Stimulated activated CD4-positive, alpha-beta T cell treated with anti-CD3 and anti-CD28 coated beads, Interleukin-1b, Interleukin-23, amount 100 ng/mL, for 4 hours (primary cell): ENCODE measurements around the gene GTF2F2.
"Not testable (repeated sequence)": the region's sequence is repeated elsewhere in the genome, so short reads cannot be mapped to it uniquely, and the experiment has no call there.

ENCODE experiments used
- DNase-seq, 2 donors: peaks; one replicate each; pipeline ENCODE4 v3.0.0-alpha.2; 2020; ENCODE audit warnings: low read depth in 2 of 2

The GTF2F2 gene

DNA sequence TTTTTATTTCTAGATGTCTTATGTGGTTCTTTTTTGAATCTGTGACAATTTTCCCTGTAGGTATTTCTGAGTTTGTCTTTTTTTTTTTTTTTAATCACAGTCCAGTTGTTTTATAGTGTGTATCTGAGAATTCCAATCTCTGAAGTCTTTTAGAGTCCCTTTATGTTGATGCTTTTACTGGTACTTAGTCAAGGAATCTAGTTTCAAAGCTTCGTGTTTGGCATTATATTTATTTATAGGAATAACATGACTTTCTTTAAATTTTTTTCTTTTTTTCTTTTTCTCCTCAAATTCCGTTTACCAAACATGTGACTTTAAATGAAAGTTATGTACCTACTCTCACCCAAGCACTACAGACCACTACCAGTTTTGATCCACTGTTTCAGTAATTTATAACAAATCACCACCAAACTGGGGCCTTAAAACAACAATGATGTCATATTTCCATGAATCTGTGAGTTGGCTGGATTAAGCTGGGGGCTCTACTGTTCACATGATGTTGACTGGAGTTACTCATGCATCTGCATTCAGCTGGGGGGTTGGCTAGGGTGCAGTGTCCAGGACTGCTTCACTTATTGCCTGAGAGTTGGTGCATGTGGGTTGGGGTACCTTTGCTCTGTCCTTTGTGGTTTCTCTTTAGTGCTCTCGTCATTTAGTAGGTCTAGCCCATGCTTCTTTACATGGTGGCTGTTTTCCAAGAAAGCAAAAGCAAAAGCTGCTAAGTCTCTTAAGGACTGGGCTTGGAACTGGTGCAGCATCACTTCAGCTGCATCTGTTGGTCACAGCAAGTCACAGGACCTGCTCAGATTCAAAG, 58.2 kb downstream of the GTF2F2 start:
- DNase-seq: no peak

DNA sequence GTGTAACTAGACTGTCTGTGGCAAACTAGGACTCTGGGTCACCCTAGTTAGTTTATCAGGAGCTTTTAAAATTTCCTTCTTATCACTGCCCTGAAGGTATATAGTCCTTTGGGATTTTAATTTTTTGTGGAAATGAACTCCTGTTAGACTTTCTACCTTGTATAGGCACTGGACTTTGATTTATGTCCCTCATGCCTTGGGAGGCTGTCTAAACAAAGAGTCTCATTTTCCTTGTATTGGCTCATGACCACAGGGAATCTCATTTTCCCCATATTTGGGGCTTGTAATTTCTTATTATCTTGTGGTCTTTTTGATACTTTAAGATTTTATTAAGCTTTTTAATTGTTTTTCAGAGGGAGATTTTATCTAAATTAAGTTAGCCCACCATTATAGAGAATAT, 59.1 kb downstream of the GTF2F2 start:
- DNase-seq: no peak

DNA sequence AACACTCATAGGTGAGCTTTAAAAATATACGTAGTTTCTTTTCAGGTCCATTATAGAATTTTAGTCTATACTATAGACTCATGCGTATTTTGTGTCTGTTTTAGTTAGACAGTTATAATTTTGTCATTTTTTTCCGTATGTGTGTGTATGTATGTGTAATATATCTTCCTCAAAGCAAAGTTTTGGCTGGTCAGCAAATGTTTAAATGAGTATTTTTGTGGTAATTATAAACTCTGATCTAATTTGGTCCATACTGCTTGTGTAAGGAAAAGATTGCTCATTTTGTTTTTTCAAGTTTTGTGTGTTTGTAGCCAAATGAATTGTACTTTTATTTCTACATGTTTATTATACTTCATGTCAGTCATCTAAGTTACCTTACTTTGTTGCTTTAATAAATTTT, 60.0 kb downstream of the GTF2F2 start:
- no peak for DNase-seq

DNA sequence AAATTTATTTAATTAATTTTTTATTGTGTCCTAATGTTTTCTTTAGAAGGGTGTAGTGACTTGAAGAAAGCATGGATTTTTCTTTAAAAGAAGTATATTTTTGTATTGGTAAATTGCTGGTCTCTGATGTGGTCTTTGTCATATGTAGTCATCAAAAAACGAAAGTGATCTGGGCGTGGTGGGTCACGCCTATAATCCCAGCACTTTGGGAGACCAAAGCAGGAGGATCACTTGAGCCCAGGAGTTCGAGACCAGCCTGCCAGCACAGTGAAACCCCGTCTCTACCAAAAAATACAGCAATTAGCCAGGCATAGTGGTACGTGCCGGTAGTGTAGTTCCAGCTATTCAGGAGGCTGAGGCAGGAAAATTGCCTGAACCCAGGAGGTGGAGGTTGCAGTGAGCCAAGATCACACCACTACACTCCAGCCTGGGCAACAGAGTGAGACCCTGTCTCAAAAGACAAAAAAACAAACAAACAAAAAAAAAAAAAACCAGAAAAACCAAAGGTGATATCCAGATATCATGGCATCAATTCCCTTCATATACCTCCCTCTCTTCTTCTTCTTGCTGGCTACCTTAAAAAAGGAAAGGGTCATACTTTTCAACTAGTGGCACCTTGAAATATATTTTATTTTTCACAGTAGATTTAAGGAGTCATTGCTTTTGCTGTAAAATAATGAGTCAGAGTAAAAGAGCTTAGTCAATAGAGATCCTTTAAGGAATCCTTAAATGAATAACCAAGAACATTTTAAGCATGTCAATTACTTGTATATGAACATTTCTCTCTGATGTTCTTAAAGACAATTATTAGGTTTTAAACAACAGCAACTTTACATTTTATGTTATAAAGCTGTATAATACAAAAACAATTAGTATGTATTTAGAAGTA, 60.6 kb downstream of the GTF2F2 start:
- DNase-seq: no peak

- DNase-seq: no peak
Measured at GRCh38 chr13:45184693-45185092, 64.4 kb downstream of the GTF2F2 start.

GRCh38 chr13:45185286-45185685, 65.0 kb downstream of the GTF2F2 start:
- no peak for DNase-seq

DNA sequence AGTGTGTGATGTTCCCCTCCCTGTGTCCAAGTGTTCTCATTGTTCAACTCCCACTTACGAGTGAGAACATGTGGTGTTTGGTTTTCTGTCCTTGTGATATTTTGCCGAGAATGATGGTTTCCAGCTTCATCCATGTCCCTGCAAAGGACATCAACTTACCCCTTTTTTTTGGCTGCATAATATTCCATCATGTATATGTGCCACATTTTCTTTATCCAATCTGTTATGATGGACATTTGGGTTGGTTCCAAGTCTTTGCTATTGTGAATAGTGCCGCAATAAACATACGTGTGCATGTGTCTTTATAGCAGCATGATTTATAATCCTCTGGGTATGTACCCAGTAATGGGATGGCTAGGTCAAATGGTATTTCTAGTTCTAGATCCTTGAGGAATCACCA, 68.8 kb downstream of the GTF2F2 start:
- not testable (repeated sequence) for DNase-seq

- DNase-seq: not testable (repeated sequence)
Measured at GRCh38 chr13:45189511-45189910, 69.2 kb downstream of the GTF2F2 start.

- DNase-seq: no peak
Measured at GRCh38 chr13:45191874-45192273, 71.6 kb downstream of the GTF2F2 start.

GRCh38 chr13:45194081-45194939, 74.0 kb downstream of the GTF2F2 start:
- DNase-seq: no peak

DNA sequence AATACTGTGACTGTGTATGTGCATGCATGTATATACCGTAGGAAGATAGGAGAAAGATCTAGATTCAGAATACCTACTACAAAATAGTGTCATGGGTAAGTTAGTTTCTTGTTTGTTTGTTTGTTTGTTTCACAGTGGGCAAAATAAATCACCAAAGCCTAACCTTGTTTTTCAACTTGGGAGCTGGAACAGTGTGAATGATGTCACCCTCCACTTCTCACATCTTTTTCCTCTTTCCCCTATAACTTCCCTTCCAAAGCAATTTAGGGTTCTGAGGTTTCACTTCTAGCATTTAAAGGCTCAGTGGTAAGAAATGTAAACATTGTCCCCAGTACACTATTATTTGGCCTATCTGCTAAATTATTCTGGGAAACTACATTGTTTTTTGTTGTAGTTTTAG, 75.1 kb downstream of the GTF2F2 start:
- DNase-seq: no peak

DNA sequence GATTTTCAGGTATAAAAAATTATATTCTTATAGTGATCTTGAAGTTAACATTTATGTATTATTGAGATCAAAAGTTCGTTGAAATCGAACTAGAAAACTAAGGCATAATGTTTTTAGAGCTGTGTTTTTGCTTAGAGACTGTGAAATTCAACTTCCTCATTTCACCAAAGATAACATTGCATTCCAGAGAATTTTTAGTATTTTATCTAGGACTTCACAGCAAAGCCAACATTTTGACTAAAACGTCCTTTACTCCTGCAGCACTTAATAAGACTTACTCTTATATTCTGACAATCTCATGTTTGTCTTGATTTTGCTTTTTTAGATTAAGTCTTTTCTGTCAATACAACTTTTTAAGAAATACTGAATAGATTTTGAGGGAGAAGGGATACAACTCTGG, 75.8 kb downstream of the GTF2F2 start:
- DNase-seq: no peak

DNA sequence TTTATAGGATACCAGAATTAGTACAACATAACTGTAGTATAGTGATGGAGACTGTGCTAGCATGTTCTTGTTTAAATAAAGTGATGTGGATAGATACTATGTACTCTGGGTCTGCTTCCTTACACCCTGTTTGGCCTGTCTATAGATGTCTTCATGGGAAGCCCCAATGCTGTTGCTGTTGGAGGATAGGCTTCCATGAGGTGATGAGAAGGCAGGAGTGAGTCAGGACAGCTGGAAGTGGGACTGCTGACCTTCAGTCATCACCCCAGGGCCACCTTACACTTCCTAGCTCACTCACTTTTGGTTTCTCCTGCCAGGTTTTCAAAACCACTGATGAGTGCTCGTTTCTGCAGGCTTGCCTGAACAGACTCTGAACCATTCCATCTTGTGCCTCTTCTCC, 76.3 kb downstream of the GTF2F2 start:
- no peak for DNase-seq

DNA sequence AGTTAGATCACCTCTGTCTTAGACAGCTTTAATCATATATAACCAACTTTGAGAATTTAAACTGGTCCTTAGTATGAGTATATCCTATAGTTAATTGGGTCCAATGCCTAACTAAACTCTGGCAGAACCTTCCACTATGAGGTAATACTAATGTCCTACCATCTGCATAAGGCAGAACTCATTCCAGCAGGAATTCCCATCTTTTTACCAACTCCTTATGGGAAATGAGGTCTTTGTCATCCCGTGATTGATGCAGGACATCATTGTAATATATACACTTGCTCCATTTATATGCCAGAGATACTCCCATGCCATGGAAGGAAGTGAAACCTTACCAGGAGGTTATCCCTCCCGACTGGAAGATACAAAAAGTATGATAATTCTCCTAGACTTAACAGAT, 77.7 kb downstream of the GTF2F2 start:
- DNase-seq: no peak

- no peak for DNase-seq
Measured at GRCh38 chr13:45198924-45199323, 78.6 kb downstream of the GTF2F2 start.

GRCh38 chr13:45199711-45200110, 79.4 kb downstream of the GTF2F2 start:
- no peak for DNase-seq

GRCh38 chr13:45200701-45201232, 80.5 kb downstream of the GTF2F2 start, which contains the start of gene KCTD4:
TSS of gene KCTD4 (minus strand) at chr13:45201045. CDS start at chr13:45194567, 6,478 bp downstream.
- no peak for DNase-seq

DNA sequence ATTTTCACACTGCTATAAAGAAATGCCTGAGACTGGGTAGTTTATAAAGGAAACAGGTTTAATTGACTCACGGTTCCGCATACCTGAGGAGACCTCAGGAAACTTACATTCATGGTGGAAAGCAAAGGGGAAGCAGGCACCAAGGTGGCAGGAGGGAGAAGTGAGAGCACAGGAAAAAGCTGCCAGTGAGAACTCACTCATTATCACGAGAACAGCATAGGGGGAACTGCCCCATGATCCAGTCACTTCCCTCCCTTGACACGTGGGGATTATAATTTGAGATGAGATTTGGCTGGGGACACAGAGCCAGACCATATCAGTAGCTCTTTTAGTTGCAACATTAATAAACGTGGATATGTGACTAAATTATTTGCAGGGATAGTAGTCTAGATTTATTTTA, 84.8 kb downstream of the GTF2F2 start:
- no peak for DNase-seq

- DNase-seq: no peak
Measured at GRCh38 chr13:45206340-45206739, 86.0 kb downstream of the GTF2F2 start.

- no peak for DNase-seq
Measured at GRCh38 chr13:45207319-45207718, 87.0 kb downstream of the GTF2F2 start.

GRCh38 chr13:45208132-45208531, 87.8 kb downstream of the GTF2F2 start:
- no peak for DNase-seq

DNA sequence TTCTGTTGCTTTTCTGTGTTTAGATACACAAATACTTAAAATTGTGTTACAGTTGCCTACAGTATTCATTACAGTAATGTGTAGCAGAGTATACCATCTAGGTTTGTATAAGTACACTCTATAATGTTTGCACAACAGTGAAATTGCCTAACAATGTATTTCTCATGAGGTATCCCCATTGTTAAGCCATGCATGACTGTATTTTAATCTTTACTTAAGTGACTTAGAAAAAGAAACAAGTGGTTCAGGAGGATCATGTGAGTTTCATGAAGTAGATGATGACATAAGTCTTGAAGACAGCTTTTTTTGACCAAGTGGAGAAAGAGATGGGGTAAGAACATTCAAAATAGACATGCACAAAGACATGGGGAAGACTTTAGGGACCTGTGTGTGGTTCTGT, 88.9 kb downstream of the GTF2F2 start:
- no peak for DNase-seq
